GM23338 (cell line): ENCODE data around the gene TNFRSF8. TPM values are rescaled to one million over a fixed set of nuclear protein-coding genes. Genes with fewer than 3 reads are reported as not detected.

Experiments used
- ATAC-seq: fragments of 200-7000 bp; cut with Tn5 transposase; 3 replicates; pipeline ENCODE4 v1.9.1; 2020
- DNase-seq: peaks from one replicate; pipeline ENCODE4 v3.0.0-alpha.2; 2015; ENCODE audit warnings: low spot score
- H2AFZ ChIP-seq: fragments of 200-600 bp; sonication (generic); 2 replicates; pipeline ENCODE4 v1.8.0; 2016; ENCODE audit warnings: antibody characterized with exemption, mild to moderate bottlenecking, moderate library complexity
- H3F3A ChIP-seq: fragments of 200-600 bp; sonication (generic); replicated peaks from 2 replicates; pipeline ENCODE4 v1.8.0; 2017; ENCODE audit warnings: antibody characterized with exemption, mixed run types, low read depth
- H3K27ac ChIP-seq: fragments of 200-600 bp; sonication (generic); 2 replicates; pipeline ENCODE4 v1.6.1; 2016; ENCODE audit warnings: low read depth
- H3K27me3 ChIP-seq: fragments of 200-600 bp; sonication (generic); 2 replicates; pipeline ENCODE4 v1.8.0; 2016; ENCODE audit warnings: mild to moderate bottlenecking, mixed run types, moderate library complexity; ENCODE audit not compliant: insufficient read depth
- H3K36me3 ChIP-seq: fragments of 200-600 bp; sonication (generic); 2 replicates; pipeline ENCODE4 v1.8.0; 2016; ENCODE audit warnings: mild to moderate bottlenecking; ENCODE audit not compliant: insufficient read depth
- H3K4me1 ChIP-seq: fragments of 200-600 bp; sonication (generic); 2 replicates; pipeline ENCODE4 v1.8.0; 2016; ENCODE audit warnings: mild to moderate bottlenecking, moderate library complexity; ENCODE audit not compliant: insufficient read depth
- H3K4me2 ChIP-seq: fragments of 200-600 bp; sonication (generic); 2 replicates; pipeline ENCODE4 v1.7.1; 2017; ENCODE audit warnings: mixed run types
- H3K4me3 ChIP-seq: fragments of 200-600 bp; sonication (generic); 2 replicates; pipeline ENCODE4 v1.6.1; 2016; ENCODE audit warnings: mixed run types
- H3K79me2 ChIP-seq: fragments of 200-600 bp; sonication (generic); replicated peaks from 2 replicates; pipeline ENCODE4 v1.8.0; 2017; ENCODE audit warnings: mild to moderate bottlenecking; ENCODE audit not compliant: insufficient read depth
- H3K9me2 ChIP-seq: fragments of 200-600 bp; sonication (generic); 2 replicates; pipeline ENCODE4 v1.8.0; 2017; ENCODE audit not compliant: insufficient read depth
- H4K20me1 ChIP-seq: fragments of 200-600 bp; sonication (generic); replicated peaks from 2 replicates; pipeline ENCODE4 v1.8.0; 2017; ENCODE audit warnings: mild to moderate bottlenecking; ENCODE audit not compliant: insufficient read depth
- H3K27ac Mint-ChIP-seq: 2 replicates; pipeline ENCODE4 v1.8.0; 2020; ENCODE audit warnings: inconsistent platforms, mild to moderate bottlenecking, moderate library complexity, mixed read lengths
- H3K27me3 Mint-ChIP-seq: 3 replicates; pipeline ENCODE4 v1.8.0; 2022; ENCODE audit warnings: low read depth, mild to moderate bottlenecking, moderate library complexity, mixed read lengths, inconsistent platforms; ENCODE audit not compliant: insufficient read depth, poor library complexity
- H3K36me3 Mint-ChIP-seq: 3 replicates; pipeline ENCODE4 v1.8.0; 2021; ENCODE audit warnings: low read depth, mild to moderate bottlenecking, inconsistent platforms, moderate library complexity, mixed read lengths
- H3K4me1 Mint-ChIP-seq: 3 replicates; pipeline ENCODE4 v1.8.0; 2020; ENCODE audit warnings: mild to moderate bottlenecking, inconsistent platforms, mixed read lengths
- H3K4me3 Mint-ChIP-seq: 3 replicates; pipeline ENCODE4 v1.8.0; 2021; ENCODE audit warnings: moderate library complexity, mild to moderate bottlenecking, inconsistent platforms, mixed read lengths
- H3K9me3 Mint-ChIP-seq: 3 replicates; pipeline ENCODE4 v1.8.0; 2020; ENCODE audit warnings: moderate library complexity, mild to moderate bottlenecking, inconsistent platforms, mixed read lengths
- CREB1 ChIP-seq: fragments of 250-450 bp; sonication (Bioruptor Pico); IDR thresholded peaks from 2 replicates; pipeline ENCODE4 v1.5.0; 2020; ENCODE audit warnings: low read depth, mild to moderate bottlenecking, moderate library complexity
- CTCF ChIP-seq, 2 experiments: fragments of 200-600 bp in 1 of 2; sonication (generic) in 1 of 2; conservative IDR thresholded peaks; 2 replicates each; pipeline versions ENCODE4 v1.5.1 to v1.6.1; 2016 to 2017; ENCODE audit warnings: antibody characterized with exemption in 2 of 2, low read depth in 2 of 2, mild to moderate bottlenecking in 2 of 2, moderate library complexity in 1 of 2
- ETS1 ChIP-seq: IDR thresholded peaks from 2 replicates; pipeline ENCODE4 v1.6.1; 2016; ENCODE audit warnings: antibody characterized with exemption
- EZH2 ChIP-seq: fragments of 200-600 bp; sonication (generic); IDR thresholded peaks from one replicate; pipeline ENCODE4 v1.8.0; 2017; ENCODE audit warnings: antibody characterized with exemption, mild to moderate bottlenecking, low read depth; ENCODE audit not compliant: unreplicated experiment
- EZH2phosphoT487 ChIP-seq: fragments of 200-600 bp; sonication (generic); IDR thresholded peaks from one replicate; pipeline ENCODE4 v1.8.1; 2018; ENCODE audit warnings: antibody characterized with exemption; ENCODE audit not compliant: unreplicated experiment
- JUNB ChIP-seq: IDR thresholded peaks from one replicate; pipeline ENCODE4 v1.6.1; 2016; ENCODE audit warnings: antibody characterized with exemption; ENCODE audit not compliant: unreplicated experiment
- NANOG ChIP-seq: IDR thresholded peaks from 2 replicates; pipeline ENCODE4 v1.6.1; 2016; ENCODE audit warnings: antibody characterized with exemption, borderline replicate concordance
- POLR2AphosphoS5 ChIP-seq: IDR thresholded peaks from 2 replicates; pipeline ENCODE4 v1.6.1; 2016; ENCODE audit warnings: antibody characterized with exemption, low read depth
- REST ChIP-seq: IDR thresholded peaks from one replicate; pipeline ENCODE4 v1.6.1; 2018; ENCODE audit warnings: antibody characterized with exemption; ENCODE audit not compliant: unreplicated experiment
- STAT1 ChIP-seq: IDR thresholded peaks from one replicate; pipeline ENCODE4 v1.6.1; 2016; ENCODE audit warnings: antibody characterized with exemption; ENCODE audit not compliant: unreplicated experiment
- ZNF114 ChIP-seq: fragments of 250-450 bp; sonication (Bioruptor Pico); IDR thresholded peaks from 2 replicates; pipeline ENCODE4 v1.5.0; 2020; ENCODE audit warnings: mild to moderate bottlenecking, moderate library complexity
- ZNF331 ChIP-seq: fragments of 250-450 bp; sonication (Bioruptor Pico); IDR thresholded peaks from 2 replicates; pipeline ENCODE4 v1.5.0; 2020; ENCODE audit warnings: low read depth, mild to moderate bottlenecking, moderate library complexity
- ZNF462 ChIP-seq: fragments of 250-450 bp; sonication (Bioruptor Pico); IDR thresholded peaks from 2 replicates; pipeline ENCODE4 v1.5.0; 2020; ENCODE audit warnings: mild to moderate bottlenecking, moderate library complexity
- polyA plus RNA-seq: library from polyadenylated mRNA; unstranded; fragments of >200 nt; fragmentation: Nextera tagmentation; extraction: Ambion mirVana; gene quantifications from 2 replicates; pipeline ENCODE4 v1.2.1, GENCODE V29; 2016
- total RNA-seq: library from RNA; depleted of rRNA; stranded (reverse); fragments of >200 nt; shearing (Covaris generic); gene quantifications from 2 replicates; pipeline ENCODE4 v1.2.3, GENCODE V29; 2014

The TNFRSF8 gene
- total and polyA plus RNA-seq, 2 experiments from 2014 or later = 11.7 to 28.2 TPM

- TF ChIP-seq NANOG = no peak
- no peak for TF ChIP-seq REST
- TF ChIP-seq JUNB = no peak
- TF ChIP-seq EZH2phosphoT487 = no peak
- TF ChIP-seq CREB1 = no peak
- no peak for TF ChIP-seq CTCF (conservative IDR thresholded peaks at IDR 0.05; ENCODE audit: low read depth in 2 of 2)
Observed at GRCh38 chr1:12015001-12015491, 48.1 kb upstream of the TNFRSF8 start (continued).

GRCh38 chr1:12015499-12015898 is 47.6 kb upstream of the TNFRSF8 start:
- no peaks in the 10 kb centered on the region for H3K9me2 ChIP-seq
- no peak overlapping the region for H3K4me2 ChIP-seq
- ATAC-seq (no peak), DNase-seq (no peak)
- peaks cover 27% of the 10 kb centered on the region for H3K36me3 Mint-ChIP-seq
- H3K4me3 ChIP-seq = no peak overlapping the region
- H3K27me3 ChIP-seq = no peaks in the 10 kb centered on the region
- peaks cover 7% of the 10 kb centered on the region for H3K79me2 ChIP-seq
- no peak overlapping the region for H3K4me3 Mint-ChIP-seq
- peaks cover 6% of the 10 kb centered on the region; the same call in 2 of the 3 replicates for H3K4me1 Mint-ChIP-seq
- H2AFZ ChIP-seq = no peak overlapping the region
- H3K36me3 ChIP-seq = no peaks in the 10 kb centered on the region; the same call in 1 of the 2 replicates
- H3K27me3 Mint-ChIP-seq = peaks cover 4% of the 10 kb centered on the region
- peaks cover 6% of the 10 kb centered on the region; the same call in 1 of the 2 replicates for H3K4me1 ChIP-seq
- H3K27ac ChIP-seq = 0 out of 2 replicates have a peak overlapping the region, but pooled peaks have one; percentile 89
- no peaks in the 10 kb centered on the region for H3K9me3 Mint-ChIP-seq
- H4K20me1 ChIP-seq = no peaks in the 10 kb centered on the region; the same call in 1 of the 2 replicates
- peaks cover 13% of the 10 kb centered on the region for H3F3A ChIP-seq
- no peak overlapping the region for H3K27ac Mint-ChIP-seq
- no peak for TF ChIP-seq EZH2
- no peak for TF ChIP-seq STAT1
- TF ChIP-seq ETS1 = no peak
- TF ChIP-seq ZNF331 (CRISPR knock-in tag) = no peak
- TF ChIP-seq JUNB = no peak
- TF ChIP-seq NANOG = no peak
- no peak for TF ChIP-seq EZH2phosphoT487
- no peak for TF ChIP-seq POLR2AphosphoS5
- TF ChIP-seq ZNF462 (CRISPR knock-in tag) = no peak
- TF ChIP-seq ZNF114 (CRISPR knock-in tag) = no peak
